K562 (cell line): Measurements from ENCODE around the gene HERPUD2. TPM values are rescaled to one million over a fixed set of nuclear protein-coding genes. Genes with fewer than 3 reads are reported as not detected.

Experiments used
- BCLAF1 ChIP-seq, 2 experiments: fragments of 450-650 bp in 1 of 2; IDR thresholded peaks; 2 replicates each; pipeline ENCODE4 v1.6.1; 2011 to 2017; ENCODE audit warnings: low read depth in 2 of 2, antibody characterized with exemption in 1 of 2, borderline replicate concordance in 1 of 2, low read length in 1 of 2, mild to moderate bottlenecking in 1 of 2, mixed read lengths in 1 of 2; ENCODE audit not compliant: control insufficient read depth in 1 of 2
- RERE ChIP-seq: sonication (generic); formaldehyde crosslinking; IDR thresholded peaks from 2 replicates; pipeline ENCODE4 v1.8.0; 2023; ENCODE audit warnings: missing genetic modification reagents, mild to moderate bottlenecking, borderline replicate concordance
- SMARCE1 ChIP-seq: fragments of 450-650 bp; IDR thresholded peaks from 2 replicates; pipeline ENCODE4 v1.7.1; 2016; ENCODE audit warnings: mild to moderate bottlenecking
- polyA plus RNA-seq, 8 experiments: library from polyadenylated mRNA; depleted of rRNA in 4 of 8; stranded (reverse) in 5 of 8; unstranded in 3 of 8; fragments of >200 nt; fragmentation: Nextera tagmentation in 2 of 8; fragmentation: Illumina TruSeq in 1 of 8; extraction: Ambion mirVana in 2 of 8; extraction: Trizol in 1 of 8; gene quantifications; 2 replicates each; pipeline versions ENCODE4 v1.2.1 to v1.2.3, GENCODE V29; 2011 to 2014; ENCODE audit warnings: inconsistent platforms in 1 of 8, missing spikeins in 1 of 8
- total RNA-seq, 7 experiments: library from RNA; depleted of rRNA in 6 of 7; stranded (reverse); fragments of >200 nt in 6 of 7; fragmentation: Illumina TruSeq in 2 of 7; extraction: Trizol in 2 of 7; gene quantifications; 2 replicates each; pipeline versions ENCODE4 v1.2.1 to v1.2.3, GENCODE V29; 2011 to 2021; ENCODE audit warnings: low replicate concordance in 1 of 7

The HERPUD2 gene
- total and polyA plus RNA-seq, 9 of the 15 experiments (the other 6 are each of a cell fraction or from before 2014, with no cell fraction given): 4.1 to 28.5 (median 12.3) TPM

- TF ChIP-seq RERE: no peak
- 0 out of 2 replicates have a peak, but pooled peaks have one; percentile 14 for TF ChIP-seq SMARCE1
- peak in 1 of 2 experiments; percentile 59; a peak in 1 of 4 replicates for TF ChIP-seq BCLAF1 (IDR thresholded peaks at IDR 0.05; ENCODE audit: borderline replicate concordance in 1 of 2, control insufficient read depth in 1 of 2, low read depth in 2 of 2, low read length in 1 of 2)
These were observed 3.1 kb downstream of the HERPUD2 start (continued) for GRCh38 chr7:35691827-35692307.
